Osteoblast (primary cell): ENCODE results near the gene KCNAB1. TPM values are rescaled to one million over a fixed set of nuclear protein-coding genes. Genes with fewer than 3 reads are reported as not detected.

ENCODE experiments used
- DNase-seq: peaks from one replicate; pipeline ENCODE4 v3.0.0; 2011; ENCODE audit warnings: low spot score, mixed read lengths; ENCODE audit not compliant: insufficient read length; ENCODE audit errors: missing footprints
- H2AFZ ChIP-seq: 2 replicates; pipeline ENCODE4 v1.6.0; 2011; ENCODE audit warnings: mild to moderate bottlenecking, low read length
- H3K27ac ChIP-seq: 2 replicates; pipeline ENCODE4 v1.5.1; 2011; ENCODE audit warnings: mild to moderate bottlenecking, low read depth, low read length, moderate library complexity
- H3K27me3 ChIP-seq: 2 replicates; pipeline ENCODE4 v1.6.0; 2012; ENCODE audit warnings: mild to moderate bottlenecking, control low read depth, inconsistent platforms, low read length, moderate library complexity; ENCODE audit not compliant: insufficient read depth
- H3K36me3 ChIP-seq: 2 replicates; pipeline ENCODE4 v1.5.1; 2011; ENCODE audit warnings: mild to moderate bottlenecking, low read length, control low read depth, moderate library complexity; ENCODE audit not compliant: insufficient read depth
- H3K4me1 ChIP-seq: 2 replicates; pipeline ENCODE4 v1.5.1; 2011; ENCODE audit warnings: mild to moderate bottlenecking, low read length, control low read depth, moderate library complexity; ENCODE audit not compliant: insufficient read depth
- H3K4me2 ChIP-seq: 2 replicates; pipeline ENCODE4 v1.6.0; 2011; ENCODE audit warnings: mild to moderate bottlenecking, low read length; ENCODE audit not compliant: insufficient read depth
- H3K4me3 ChIP-seq: fragments of 200-600 bp; sonication (generic); 3 replicates; pipeline ENCODE4 v1.5.1; 2012; ENCODE audit warnings: mild to moderate bottlenecking, low read length, inconsistent platforms; ENCODE audit not compliant: insufficient read depth
- H3K79me2 ChIP-seq: 2 replicates; pipeline ENCODE4 v1.6.0; 2012; ENCODE audit warnings: mild to moderate bottlenecking, low read length, control low read depth, inconsistent platforms; ENCODE audit not compliant: insufficient read depth
- H3K9me3 ChIP-seq: 2 replicates; pipeline ENCODE4 v1.5.1; 2011; ENCODE audit warnings: low read depth, low read length, control low read depth
- H4K20me1 ChIP-seq: 2 replicates; pipeline ENCODE4 v1.6.0; 2012; ENCODE audit warnings: mild to moderate bottlenecking, low read length, control low read depth; ENCODE audit not compliant: insufficient read depth
- CTCF ChIP-seq: IDR thresholded peaks from 2 replicates; pipeline ENCODE4 v1.5.1; 2011; ENCODE audit warnings: mild to moderate bottlenecking, low read depth, low read length, moderate library complexity; ENCODE audit errors: extremely low read depth
- total RNA-seq: library from RNA; depleted of rRNA; stranded (reverse); fragments of >200 nt; gene quantifications from 2 replicates; pipeline ENCODE4 v1.2.3, GENCODE V29; 2012

KCNAB1 gene
- total RNA-seq, 1 donor, result 0.36 TPM

DNA sequence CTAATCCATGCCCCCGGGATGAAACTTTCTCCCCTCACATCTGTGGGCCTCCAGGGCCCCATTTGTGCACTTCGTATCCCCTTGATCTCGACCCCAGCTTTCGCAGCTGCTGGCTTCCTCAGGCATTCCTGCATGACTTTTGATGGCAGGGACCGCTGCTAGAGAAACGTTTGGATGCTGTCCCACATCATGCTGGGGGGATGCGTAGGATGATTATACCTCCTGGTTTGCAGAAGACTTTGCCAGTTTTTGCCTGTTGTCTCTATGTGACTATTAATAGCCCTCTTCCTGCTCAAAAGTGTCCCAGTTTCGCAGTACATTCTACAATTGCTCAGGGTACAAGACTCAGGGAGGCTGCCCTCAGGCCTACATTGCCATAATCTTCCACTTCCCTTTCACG, 10.4 kb upstream of the KCNAB1 start:
- Histone ChIP-seq H3K4me1 (no peaks in the 10 kb centered on the region), H3K4me3 (no peak overlapping the region), H3K36me3 (no peaks in the 10 kb centered on the region), H3K9me3 (no peaks in the 10 kb centered on the region), H3K27me3 (no peaks in the 10 kb centered on the region), H4K20me1 (no peaks in the 10 kb centered on the region), H2AFZ (no peak overlapping the region), H3K4me2 (no peak overlapping the region), H3K27ac (no peak overlapping the region), H3K79me2 (no peaks in the 10 kb centered on the region)
- no peak for DNase-seq
- no peak for TF ChIP-seq CTCF

DNA sequence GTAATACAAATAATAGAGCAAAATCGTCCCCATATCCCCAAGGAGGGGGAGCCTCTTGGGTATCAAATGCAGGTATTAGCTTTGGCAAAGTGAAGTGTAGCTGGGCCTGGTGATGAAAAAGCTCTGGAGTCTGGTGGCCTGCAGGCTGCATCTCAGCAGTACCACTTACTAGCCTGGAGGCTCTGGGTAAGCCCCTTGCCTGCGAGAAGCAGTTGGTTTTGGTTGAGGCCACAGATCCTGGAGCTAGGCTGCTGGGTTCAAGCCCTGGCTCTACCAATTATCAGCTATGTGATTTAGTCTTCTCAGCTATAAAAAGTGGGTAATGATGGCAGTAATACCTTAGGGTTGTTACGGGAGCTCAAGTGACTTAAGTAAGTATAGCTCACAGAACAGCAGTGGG, 6.1 kb downstream of the KCNAB1 start:
- no peak for DNase-seq
- Histone ChIP-seq H3K9me3 (no peaks in the 10 kb centered on the region), H3K4me1 (no peaks in the 10 kb centered on the region), H3K27ac (no peak overlapping the region), H3K4me2 (no peak overlapping the region), H3K4me3 (no peak overlapping the region), H2AFZ (no peak overlapping the region), H3K27me3 (peaks cover 8% of the 10 kb centered on the region), H3K36me3 (no peaks in the 10 kb centered on the region), H3K79me2 (no peaks in the 10 kb centered on the region), H4K20me1 (no peaks in the 10 kb centered on the region)
- TF ChIP-seq CTCF, result no peak

DNA sequence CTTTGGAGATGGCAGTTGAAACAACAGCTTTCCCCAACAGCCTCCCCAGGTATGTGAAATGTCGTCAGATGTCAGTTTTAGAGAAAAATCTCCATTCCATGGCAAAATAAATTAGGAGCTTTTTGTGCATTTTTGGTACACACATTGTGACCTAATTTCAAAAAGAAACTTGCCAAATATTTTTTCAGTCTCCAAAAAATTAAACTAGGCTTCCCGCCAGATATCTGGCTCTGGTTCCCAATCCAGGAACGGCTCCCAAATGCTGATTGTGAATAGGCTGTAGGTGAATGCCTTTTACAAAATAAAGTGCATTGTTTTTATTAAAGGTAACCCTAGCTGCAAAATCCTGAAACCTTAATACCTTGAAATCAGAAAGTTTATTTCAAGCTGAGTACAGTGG, 10.9 kb downstream of the KCNAB1 start:
- Histone ChIP-seq H3K36me3 (no peaks in the 10 kb centered on the region), H3K9me3 (no peaks in the 10 kb centered on the region), H3K4me1 (no peaks in the 10 kb centered on the region), H3K4me3 (no peak overlapping the region), H3K27ac (no peak overlapping the region), H3K79me2 (no peaks in the 10 kb centered on the region), H3K4me2 (no peak overlapping the region), H2AFZ (no peak overlapping the region), H4K20me1 (no peaks in the 10 kb centered on the region), H3K27me3 (peaks cover 10% of the 10 kb centered on the region)
- DNase-seq, result no peak
- no peak for TF ChIP-seq CTCF

DNA sequence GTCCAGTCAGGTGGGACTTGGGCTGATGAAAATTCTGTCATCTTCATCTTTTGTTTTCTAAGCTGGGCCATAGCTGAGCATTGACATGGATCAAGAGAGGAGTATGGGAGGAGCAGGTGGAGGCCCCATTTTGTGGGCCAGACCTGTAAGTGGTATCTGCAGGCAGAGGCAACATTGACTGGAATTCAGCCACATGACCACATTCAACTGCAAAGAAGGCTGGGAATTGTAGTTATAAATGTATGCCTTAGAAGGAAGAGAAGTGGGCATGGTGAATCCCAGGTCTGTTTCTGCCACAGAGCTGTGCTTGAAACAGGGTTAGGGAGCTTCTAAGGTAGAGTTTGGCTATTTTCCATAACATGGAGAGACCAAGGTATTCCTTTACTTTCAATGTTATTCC, 11.4 kb downstream of the KCNAB1 start:
- Histone ChIP-seq H3K27me3 (peaks cover 10% of the 10 kb centered on the region), H3K4me1 (no peaks in the 10 kb centered on the region), H2AFZ (no peak overlapping the region), H3K36me3 (no peaks in the 10 kb centered on the region), H3K9me3 (no peaks in the 10 kb centered on the region), H3K4me3 (no peak overlapping the region), H3K4me2 (no peak overlapping the region), H4K20me1 (no peaks in the 10 kb centered on the region), H3K27ac (no peak overlapping the region), H3K79me2 (no peaks in the 10 kb centered on the region)
- DNase-seq, result no peak
- no peak for TF ChIP-seq CTCF
